GM12878 (cell line): ENCODE data around the gene CADPS.

Source experiments
- FOXM1 ChIP-seq: IDR thresholded peaks from 2 replicates; pipeline ENCODE4 v1.6.1; 2012; ENCODE audit warnings: low read depth, mild to moderate bottlenecking, inconsistent platforms, low read length, moderate library complexity
- GABPA ChIP-seq: IDR thresholded peaks from 2 replicates; pipeline ENCODE4 v1.6.1; 2014; ENCODE audit warnings: antibody characterized with exemption, low read depth, mild to moderate bottlenecking, inconsistent platforms
- NRF1 ChIP-seq: conservative IDR thresholded peaks from 2 replicates; pipeline ENCODE4 v1.6.1; 2011; ENCODE audit warnings: mild to moderate bottlenecking, low read depth, low read length, improper control_type of control experiment
- RFX5 ChIP-seq: IDR thresholded peaks from 2 replicates; pipeline ENCODE4 v1.6.1; 2011; ENCODE audit warnings: low read depth, low read length, improper control_type of control experiment
- SPI1 ChIP-seq: IDR thresholded peaks from 2 replicates; pipeline ENCODE4 v1.6.1; 2011; ENCODE audit warnings: low read depth, mild to moderate bottlenecking, low read length, moderate library complexity, borderline replicate concordance; ENCODE audit not compliant: insufficient read depth
- TAF1 ChIP-seq: IDR thresholded peaks from 2 replicates; pipeline ENCODE4 v1.6.1; 2011; ENCODE audit warnings: mild to moderate bottlenecking, low read depth, low read length, borderline replicate concordance
- TARDBP ChIP-seq: IDR thresholded peaks from 2 replicates; pipeline ENCODE4 v1.6.1; 2016; ENCODE audit warnings: borderline replicate concordance
- TF ChIP-seq, protein P1 (sequence below), 3 experiments: IDR thresholded peaks in 2 of 3; conservative IDR thresholded peaks in 1 of 3; 2 replicates each; pipeline ENCODE4 v1.5.1; 2011; ENCODE audit warnings: low read depth in 3 of 3, low read length in 3 of 3, mild to moderate bottlenecking in 3 of 3, control low read depth in 2 of 3, moderate library complexity in 2 of 3, inconsistent platforms in 1 of 3, mixed read lengths in 1 of 3; ENCODE audit not compliant: control insufficient read depth in 2 of 3, insufficient read depth in 1 of 3; ENCODE audit errors: extremely low read depth in 1 of 3
- TF ChIP-seq, protein P2 (sequence below): IDR thresholded peaks from 2 replicates; pipeline ENCODE4 v1.6.1; 2012; ENCODE audit warnings: low read depth, low read length, improper control_type of control experiment
- TF ChIP-seq, protein P3 (sequence below): IDR thresholded peaks from 2 replicates; pipeline ENCODE4 v1.6.1; 2011; ENCODE audit warnings: low read depth, low read length, improper control_type of control experiment, borderline replicate concordance
- TF ChIP-seq, protein P4 (sequence below): IDR thresholded peaks from 2 replicates; pipeline ENCODE4 v1.6.1; 2011; ENCODE audit warnings: mild to moderate bottlenecking, low read depth, low read length, moderate library complexity; ENCODE audit not compliant: insufficient replicate concordance
- TF ChIP-seq, protein P5 (sequence below): IDR thresholded peaks from 2 replicates; pipeline ENCODE4 v1.6.1; 2012; ENCODE audit warnings: mild to moderate bottlenecking, low read depth, low read length
- TF ChIP-seq, protein P6 (sequence below): fragments of 450-650 bp; IDR thresholded peaks from 2 replicates; pipeline ENCODE4 v1.6.1; 2017; ENCODE audit warnings: mild to moderate bottlenecking, low read depth, inconsistent platforms; ENCODE audit not compliant: poor library complexity, severe bottlenecking

DNA sequence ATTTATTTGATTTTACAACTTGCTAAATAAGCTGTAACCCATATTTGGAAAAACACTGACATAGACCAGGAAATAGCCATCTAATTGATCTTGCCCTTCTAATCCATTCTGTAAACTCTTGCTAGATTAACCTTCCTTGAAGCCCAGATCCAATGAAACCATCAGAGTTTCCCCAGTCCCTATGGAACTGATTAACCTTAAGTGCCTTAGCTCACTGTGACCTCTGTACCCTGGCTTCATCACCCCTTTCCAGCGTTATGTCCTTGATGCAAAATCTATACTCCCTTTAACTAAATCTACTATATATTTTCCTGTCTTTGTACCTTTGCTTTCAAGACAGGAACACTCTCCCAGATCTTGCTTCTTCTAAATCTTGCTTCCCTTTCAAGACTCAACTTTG, 42.9 kb upstream of the CADPS start:
- TF ChIP-seq, protein P1, sequence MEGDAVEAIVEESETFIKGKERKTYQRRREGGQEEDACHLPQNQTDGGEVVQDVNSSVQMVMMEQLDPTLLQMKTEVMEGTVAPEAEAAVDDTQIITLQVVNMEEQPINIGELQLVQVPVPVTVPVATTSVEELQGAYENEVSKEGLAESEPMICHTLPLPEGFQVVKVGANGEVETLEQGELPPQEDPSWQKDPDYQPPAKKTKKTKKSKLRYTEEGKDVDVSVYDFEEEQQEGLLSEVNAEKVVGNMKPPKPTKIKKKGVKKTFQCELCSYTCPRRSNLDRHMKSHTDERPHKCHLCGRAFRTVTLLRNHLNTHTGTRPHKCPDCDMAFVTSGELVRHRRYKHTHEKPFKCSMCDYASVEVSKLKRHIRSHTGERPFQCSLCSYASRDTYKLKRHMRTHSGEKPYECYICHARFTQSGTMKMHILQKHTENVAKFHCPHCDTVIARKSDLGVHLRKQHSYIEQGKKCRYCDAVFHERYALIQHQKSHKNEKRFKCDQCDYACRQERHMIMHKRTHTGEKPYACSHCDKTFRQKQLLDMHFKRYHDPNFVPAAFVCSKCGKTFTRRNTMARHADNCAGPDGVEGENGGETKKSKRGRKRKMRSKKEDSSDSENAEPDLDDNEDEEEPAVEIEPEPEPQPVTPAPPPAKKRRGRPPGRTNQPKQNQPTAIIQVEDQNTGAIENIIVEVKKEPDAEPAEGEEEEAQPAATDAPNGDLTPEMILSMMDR (IDR thresholded peaks at IDR 0.05 in 2 of 3, conservative IDR thresholded peaks at IDR 0.05 in 1 of 3; ENCODE audit: control insufficient read depth in 2 of 3, extremely low read depth in 1 of 3, insufficient read depth in 1 of 3, low read depth in 3 of 3, low read length in 3 of 3) = no peak
- TF ChIP-seq TARDBP (no peak), SPI1 (no peak), TAF1 (no peak), RFX5 (no peak), GABPA (no peak), FOXM1 (no peak), NRF1 (no peak)
- TF ChIP-seq, protein P2, sequence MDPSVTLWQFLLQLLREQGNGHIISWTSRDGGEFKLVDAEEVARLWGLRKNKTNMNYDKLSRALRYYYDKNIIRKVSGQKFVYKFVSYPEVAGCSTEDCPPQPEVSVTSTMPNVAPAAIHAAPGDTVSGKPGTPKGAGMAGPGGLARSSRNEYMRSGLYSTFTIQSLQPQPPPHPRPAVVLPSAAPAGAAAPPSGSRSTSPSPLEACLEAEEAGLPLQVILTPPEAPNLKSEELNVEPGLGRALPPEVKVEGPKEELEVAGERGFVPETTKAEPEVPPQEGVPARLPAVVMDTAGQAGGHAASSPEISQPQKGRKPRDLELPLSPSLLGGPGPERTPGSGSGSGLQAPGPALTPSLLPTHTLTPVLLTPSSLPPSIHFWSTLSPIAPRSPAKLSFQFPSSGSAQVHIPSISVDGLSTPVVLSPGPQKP = no peak
- TF ChIP-seq, protein P3, sequence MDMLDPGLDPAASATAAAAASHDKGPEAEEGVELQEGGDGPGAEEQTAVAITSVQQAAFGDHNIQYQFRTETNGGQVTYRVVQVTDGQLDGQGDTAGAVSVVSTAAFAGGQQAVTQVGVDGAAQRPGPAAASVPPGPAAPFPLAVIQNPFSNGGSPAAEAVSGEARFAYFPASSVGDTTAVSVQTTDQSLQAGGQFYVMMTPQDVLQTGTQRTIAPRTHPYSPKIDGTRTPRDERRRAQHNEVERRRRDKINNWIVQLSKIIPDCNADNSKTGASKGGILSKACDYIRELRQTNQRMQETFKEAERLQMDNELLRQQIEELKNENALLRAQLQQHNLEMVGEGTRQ = no peak
- TF ChIP-seq, protein P4, sequence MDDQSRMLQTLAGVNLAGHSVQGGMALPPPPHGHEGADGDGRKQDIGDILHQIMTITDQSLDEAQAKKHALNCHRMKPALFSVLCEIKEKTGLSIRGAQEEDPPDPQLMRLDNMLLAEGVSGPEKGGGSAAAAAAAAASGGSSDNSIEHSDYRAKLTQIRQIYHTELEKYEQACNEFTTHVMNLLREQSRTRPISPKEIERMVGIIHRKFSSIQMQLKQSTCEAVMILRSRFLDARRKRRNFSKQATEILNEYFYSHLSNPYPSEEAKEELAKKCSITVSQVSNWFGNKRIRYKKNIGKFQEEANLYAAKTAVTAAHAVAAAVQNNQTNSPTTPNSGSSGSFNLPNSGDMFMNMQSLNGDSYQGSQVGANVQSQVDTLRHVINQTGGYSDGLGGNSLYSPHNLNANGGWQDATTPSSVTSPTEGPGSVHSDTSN = no peak
- TF ChIP-seq, protein P5, sequence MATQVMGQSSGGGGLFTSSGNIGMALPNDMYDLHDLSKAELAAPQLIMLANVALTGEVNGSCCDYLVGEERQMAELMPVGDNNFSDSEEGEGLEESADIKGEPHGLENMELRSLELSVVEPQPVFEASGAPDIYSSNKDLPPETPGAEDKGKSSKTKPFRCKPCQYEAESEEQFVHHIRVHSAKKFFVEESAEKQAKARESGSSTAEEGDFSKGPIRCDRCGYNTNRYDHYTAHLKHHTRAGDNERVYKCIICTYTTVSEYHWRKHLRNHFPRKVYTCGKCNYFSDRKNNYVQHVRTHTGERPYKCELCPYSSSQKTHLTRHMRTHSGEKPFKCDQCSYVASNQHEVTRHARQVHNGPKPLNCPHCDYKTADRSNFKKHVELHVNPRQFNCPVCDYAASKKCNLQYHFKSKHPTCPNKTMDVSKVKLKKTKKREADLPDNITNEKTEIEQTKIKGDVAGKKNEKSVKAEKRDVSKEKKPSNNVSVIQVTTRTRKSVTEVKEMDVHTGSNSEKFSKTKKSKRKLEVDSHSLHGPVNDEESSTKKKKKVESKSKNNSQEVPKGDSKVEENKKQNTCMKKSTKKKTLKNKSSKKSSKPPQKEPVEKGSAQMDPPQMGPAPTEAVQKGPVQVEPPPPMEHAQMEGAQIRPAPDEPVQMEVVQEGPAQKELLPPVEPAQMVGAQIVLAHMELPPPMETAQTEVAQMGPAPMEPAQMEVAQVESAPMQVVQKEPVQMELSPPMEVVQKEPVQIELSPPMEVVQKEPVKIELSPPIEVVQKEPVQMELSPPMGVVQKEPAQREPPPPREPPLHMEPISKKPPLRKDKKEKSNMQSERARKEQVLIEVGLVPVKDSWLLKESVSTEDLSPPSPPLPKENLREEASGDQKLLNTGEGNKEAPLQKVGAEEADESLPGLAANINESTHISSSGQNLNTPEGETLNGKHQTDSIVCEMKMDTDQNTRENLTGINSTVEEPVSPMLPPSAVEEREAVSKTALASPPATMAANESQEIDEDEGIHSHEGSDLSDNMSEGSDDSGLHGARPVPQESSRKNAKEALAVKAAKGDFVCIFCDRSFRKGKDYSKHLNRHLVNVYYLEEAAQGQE = no peak
- TF ChIP-seq, protein P6, sequence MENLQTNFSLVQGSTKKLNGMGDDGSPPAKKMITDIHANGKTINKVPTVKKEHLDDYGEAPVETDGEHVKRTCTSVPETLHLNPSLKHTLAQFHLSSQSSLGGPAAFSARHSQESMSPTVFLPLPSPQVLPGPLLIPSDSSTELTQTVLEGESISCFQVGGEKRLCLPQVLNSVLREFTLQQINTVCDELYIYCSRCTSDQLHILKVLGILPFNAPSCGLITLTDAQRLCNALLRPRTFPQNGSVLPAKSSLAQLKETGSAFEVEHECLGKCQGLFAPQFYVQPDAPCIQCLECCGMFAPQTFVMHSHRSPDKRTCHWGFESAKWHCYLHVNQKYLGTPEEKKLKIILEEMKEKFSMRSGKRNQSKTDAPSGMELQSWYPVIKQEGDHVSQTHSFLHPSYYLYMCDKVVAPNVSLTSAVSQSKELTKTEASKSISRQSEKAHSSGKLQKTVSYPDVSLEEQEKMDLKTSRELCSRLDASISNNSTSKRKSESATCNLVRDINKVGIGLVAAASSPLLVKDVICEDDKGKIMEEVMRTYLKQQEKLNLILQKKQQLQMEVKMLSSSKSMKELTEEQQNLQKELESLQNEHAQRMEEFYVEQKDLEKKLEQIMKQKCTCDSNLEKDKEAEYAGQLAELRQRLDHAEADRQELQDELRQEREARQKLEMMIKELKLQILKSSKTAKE = no peak
